Limb (tissue), 2 donors: ENCODE results near the gene ST8SIA4.

Source experiments
- DNase-seq, 2 donors: peaks; one replicate each; pipeline ENCODE4 v3.0.0-alpha.2; 2016; ENCODE audit errors: extremely low spot score in 2 of 2

ST8SIA4 gene

GRCh38 chr5:100903039-100903887, at the start of gene ST8SIA4:
Gene ST8SIA4 (minus strand): TSS chr5:100903282. CDS start chr5:100902955, 327 bp downstream.
- DNase-seq, result peak; percentile 79 to 86

GRCh38 chr5:100950985-100951384, 47.9 kb upstream of the ST8SIA4 start:
- DNase-seq, result no peak

GRCh38 chr5:100913298-100913697, 10.2 kb upstream of the ST8SIA4 start:
- no peak for DNase-seq

- DNase-seq, result no peak
Measured at GRCh38 chr5:100909034-100909433, 6.0 kb upstream of the ST8SIA4 start.

- DNase-seq, result no peak
Measured at GRCh38 chr5:100905259-100905914, 2.3 kb upstream of the ST8SIA4 start.

GRCh38 chr5:100904259-100904861, 1.3 kb upstream of the ST8SIA4 start:
- DNase-seq, result peak; percentile 25 to 38

GRCh38 chr5:100902440-100903038, 543 bp downstream of the ST8SIA4 start:
- peak in 1 of 2 donors; percentile 33 for DNase-seq

- DNase-seq, result peak in 1 of 2 donors; percentile 38
Measured at GRCh38 chr5:100901821-100902341, 1.2 kb downstream of the ST8SIA4 start.

- DNase-seq, result peak; percentile 45 to 69
Measured at GRCh38 chr5:100900796-100901781, 2.0 kb downstream of the ST8SIA4 start.

- peak in 1 of 2 donors; percentile 38 for DNase-seq
Measured at GRCh38 chr5:100900142-100900795, 2.8 kb downstream of the ST8SIA4 start.

GRCh38 chr5:100899675-100900074, 3.4 kb downstream of the ST8SIA4 start:
- no peak for DNase-seq

GRCh38 chr5:100898504-100899346, 4.4 kb downstream of the ST8SIA4 start:
- DNase-seq, result no peak

- DNase-seq, result no peak
Measured at GRCh38 chr5:100896054-100896453, 7.0 kb downstream of the ST8SIA4 start.

- no peak for DNase-seq
Measured at GRCh38 chr5:100890461-100891008, 12.5 kb downstream of the ST8SIA4 start.

GRCh38 chr5:100889896-100890295, 13.2 kb downstream of the ST8SIA4 start:
- DNase-seq, result no peak

- DNase-seq, result no peak
Measured at GRCh38 chr5:100889165-100889743, 13.8 kb downstream of the ST8SIA4 start.

- DNase-seq, result no peak
Measured at GRCh38 chr5:100877274-100877673, 25.8 kb downstream of the ST8SIA4 start.
